Thyroid gland (tissue), 4 donors: ENCODE measurements around the gene CA10. TPM values are rescaled to one million over a fixed set of nuclear protein-coding genes. Genes with fewer than 3 reads are reported as not detected.

ENCODE experiments used
- DNase-seq, 2 donors: peaks; one replicate each; pipeline ENCODE4 v3.0.0-alpha.2; 2019
- H3K27ac ChIP-seq, 3 donors: fragments of 200-600 bp; sonication (generic); 1 replicate in 2 of 3; 2 replicates in 1 of 3; pipeline ENCODE4 v1.5.1; 2016 to 2019; ENCODE audit warnings: mild to moderate bottlenecking in 1 of 3, moderate library complexity in 1 of 3
- H3K27me3 ChIP-seq: fragments of 200-600 bp; sonication (generic); one replicate; pipeline ENCODE4 v1.5.1; 2019
- H3K36me3 ChIP-seq, 2 donors: fragments of 200-600 bp; sonication (generic); one replicate each; pipeline ENCODE4 v1.5.1; 2016 to 2019
- H3K4me1 ChIP-seq, 2 donors: fragments of 200-600 bp; sonication (generic); one replicate each; pipeline ENCODE4 v1.5.1; 2017 to 2019
- H3K4me3 ChIP-seq, 3 donors: fragments of 200-600 bp; sonication (generic); replicated peaks in 1 of 3; 1 replicate in 2 of 3; 2 replicates in 1 of 3; pipeline ENCODE4 v1.5.1; 2016; ENCODE audit warnings: mild to moderate bottlenecking in 1 of 3
- H3K9me3 ChIP-seq: fragments of 200-600 bp; sonication (generic); one replicate; pipeline ENCODE4 v1.5.1; 2017
- POLR2A ChIP-seq, 2 donors: fragments of 450-650 bp; IDR thresholded peaks; one replicate each; pipeline ENCODE4 v1.6.1; 2017; ENCODE audit warnings: antibody characterized with exemption in 2 of 2, mild to moderate bottlenecking in 2 of 2, moderate library complexity in 1 of 2
- WGBS, 2 donors: methylation state at CpG; one replicate each; pipeline ENCODE4 v1.1.5; 2017; 5-methylcytosine and 5-hydroxymethylcytosine counted together
- intact Hi-C: fragments of 100-400 bp; cut with DNase I; formaldehyde crosslinking; loops from one replicate; pipeline ENCODE4 v1.15.1; 2023
- total RNA-seq, 4 donors: library from RNA; depleted of rRNA; stranded (reverse); fragments of >200 nt; gene quantifications; one replicate each; pipeline ENCODE4 v1.2.3, GENCODE V29; 2016
- TF ChIP-seq, protein P1 (sequence below), 6 experiments: fragments of 200-600 bp in 3 of 6; fragments of 450-650 bp in 3 of 6; sonication (generic) in 3 of 6; IDR thresholded peaks; one replicate each; pipeline ENCODE4 v1.5.1; 2016 to 2019; ENCODE audit warnings: antibody characterized with exemption in 6 of 6, mild to moderate bottlenecking in 2 of 6, inconsistent platforms in 1 of 6, moderate library complexity in 1 of 6

The CA10 gene
- total RNA-seq, 4 donors from 2014 or later = not detected

DNA sequence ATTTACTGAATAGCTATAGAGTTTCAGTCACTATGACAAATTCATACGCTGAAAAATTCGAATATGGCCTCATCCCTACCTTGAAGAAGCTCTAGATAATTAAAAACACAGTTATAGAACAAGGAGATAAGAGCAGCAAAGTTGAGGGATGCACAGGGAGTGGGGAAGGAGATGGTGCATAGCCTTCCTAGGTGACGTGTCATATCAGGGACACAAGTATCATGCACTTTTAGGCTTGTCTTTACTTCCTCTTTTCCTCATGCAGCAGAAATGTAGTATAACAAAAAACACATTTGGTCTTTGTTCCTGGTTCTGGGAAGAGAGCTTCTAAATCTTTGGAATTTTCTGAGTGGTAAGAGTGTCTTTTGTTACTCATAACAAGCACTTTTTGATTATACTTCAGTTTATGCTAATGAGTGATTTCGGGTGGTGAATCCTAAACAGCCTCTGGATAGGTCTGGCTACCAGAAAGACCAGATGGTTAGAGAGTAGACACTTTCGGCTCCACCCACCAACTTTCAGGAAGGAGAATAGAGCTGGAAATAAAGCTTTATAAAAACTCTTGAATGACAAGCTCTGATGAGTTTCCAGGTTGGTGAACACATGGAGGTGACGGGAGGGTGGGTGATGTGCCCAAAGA, 556.8 kb downstream of the CA10 start:
- H3K27ac ChIP-seq = no peak overlapping the region
- no peaks in the 10 kb centered on the region for H3K27me3 ChIP-seq
- H3K9me3 ChIP-seq = no peaks in the 10 kb centered on the region
- no peak overlapping the region for H3K4me3 ChIP-seq
- TF ChIP-seq, protein P1, sequence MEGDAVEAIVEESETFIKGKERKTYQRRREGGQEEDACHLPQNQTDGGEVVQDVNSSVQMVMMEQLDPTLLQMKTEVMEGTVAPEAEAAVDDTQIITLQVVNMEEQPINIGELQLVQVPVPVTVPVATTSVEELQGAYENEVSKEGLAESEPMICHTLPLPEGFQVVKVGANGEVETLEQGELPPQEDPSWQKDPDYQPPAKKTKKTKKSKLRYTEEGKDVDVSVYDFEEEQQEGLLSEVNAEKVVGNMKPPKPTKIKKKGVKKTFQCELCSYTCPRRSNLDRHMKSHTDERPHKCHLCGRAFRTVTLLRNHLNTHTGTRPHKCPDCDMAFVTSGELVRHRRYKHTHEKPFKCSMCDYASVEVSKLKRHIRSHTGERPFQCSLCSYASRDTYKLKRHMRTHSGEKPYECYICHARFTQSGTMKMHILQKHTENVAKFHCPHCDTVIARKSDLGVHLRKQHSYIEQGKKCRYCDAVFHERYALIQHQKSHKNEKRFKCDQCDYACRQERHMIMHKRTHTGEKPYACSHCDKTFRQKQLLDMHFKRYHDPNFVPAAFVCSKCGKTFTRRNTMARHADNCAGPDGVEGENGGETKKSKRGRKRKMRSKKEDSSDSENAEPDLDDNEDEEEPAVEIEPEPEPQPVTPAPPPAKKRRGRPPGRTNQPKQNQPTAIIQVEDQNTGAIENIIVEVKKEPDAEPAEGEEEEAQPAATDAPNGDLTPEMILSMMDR (IDR thresholded peaks at IDR 0.05) = no peak
- no peak for TF ChIP-seq POLR2A (IDR thresholded peaks at IDR 0.05)
- H3K4me1 ChIP-seq = no peaks in the 10 kb centered on the region
- DNase-seq = no peak
- H3K36me3 ChIP-seq = no peaks in the 10 kb centered on the region
- WGBS, 2 donors = 84 to 89% methylated on average over 6 of the region's 6 CpGs
- intact Hi-C loops = no loop called here

GRCh38 chr17:51598824-51599223, 559.7 kb downstream of the CA10 start:
- no peak for DNase-seq
- H3K27me3 ChIP-seq = no peaks in the 10 kb centered on the region
- H3K4me1 ChIP-seq = no peaks in the 10 kb centered on the region
- 68 to 76% methylated on average over 2 of the region's 2 CpGs for WGBS, 2 donors
- TF ChIP-seq POLR2A (IDR thresholded peaks at IDR 0.05) = no peak
- TF ChIP-seq, protein P1 (IDR thresholded peaks at IDR 0.05) = no peak
- no peak overlapping the region for H3K4me3 ChIP-seq
- intact Hi-C loops = no loop called here
- H3K9me3 ChIP-seq = no peaks in the 10 kb centered on the region
- no peak overlapping the region for H3K27ac ChIP-seq
- no peaks in the 10 kb centered on the region for H3K36me3 ChIP-seq

DNA sequence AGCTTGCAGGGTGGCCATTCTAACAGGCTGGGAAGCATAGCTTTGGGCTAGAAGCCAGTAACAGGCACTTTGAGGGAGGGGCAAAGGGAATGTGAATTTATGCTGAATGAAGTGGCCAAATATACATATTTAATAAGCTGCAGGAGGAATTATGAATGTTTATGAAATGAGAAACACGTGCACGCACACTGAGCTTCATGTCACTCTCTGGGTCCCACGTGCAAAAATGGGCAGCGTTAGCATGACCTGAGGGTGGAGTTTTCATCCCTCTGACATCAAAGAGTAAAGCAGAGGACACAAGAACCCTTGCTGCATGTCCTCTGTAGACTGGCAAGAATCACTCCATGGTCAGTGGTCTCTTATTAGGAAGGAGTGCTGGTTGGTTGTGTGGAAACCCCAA, 561.2 kb downstream of the CA10 start:
- 92 to 98% methylated on average over 4 of the region's 4 CpGs for WGBS, 2 donors

GRCh38 chr17:51595826-51596398, 562.6 kb downstream of the CA10 start:
- H3K4me3 ChIP-seq = no peak overlapping the region
- H3K27me3 ChIP-seq = no peaks in the 10 kb centered on the region
- WGBS, 2 donors = 53 to 58% methylated on average over 6 of the region's 6 CpGs
- intact Hi-C loops = no loop called here
- no peaks in the 10 kb centered on the region for H3K4me1 ChIP-seq
- DNase-seq = no peak
- H3K27ac ChIP-seq = no peak overlapping the region
- TF ChIP-seq, protein P1 (IDR thresholded peaks at IDR 0.05) = no peak
- TF ChIP-seq POLR2A (IDR thresholded peaks at IDR 0.05) = no peak
- no peaks in the 10 kb centered on the region for H3K9me3 ChIP-seq
- no peaks in the 10 kb centered on the region for H3K36me3 ChIP-seq

More for the DNA sequence above, 561.2 kb downstream of the CA10 start:
- no peaks in the 10 kb centered on the region for H3K36me3 ChIP-seq
- H3K4me1 ChIP-seq = no peaks in the 10 kb centered on the region
- TF ChIP-seq, protein P1 (IDR thresholded peaks at IDR 0.05) = no peak
- no peak for TF ChIP-seq POLR2A (IDR thresholded peaks at IDR 0.05)
- no peaks in the 10 kb centered on the region for H3K27me3 ChIP-seq
- H3K9me3 ChIP-seq = no peaks in the 10 kb centered on the region
- H3K4me3 ChIP-seq = no peak overlapping the region
- DNase-seq = no peak
- H3K27ac ChIP-seq = no peak overlapping the region
- intact Hi-C loops = no loop called here

- intact Hi-C loops = no loop called here
- Histone ChIP-seq H3K27ac (no peak overlapping the region), H3K4me3 (no peak overlapping the region), H3K36me3 (no peaks in the 10 kb centered on the region), H3K27me3 (no peaks in the 10 kb centered on the region), H3K4me1 (peaks cover 0 to 8% of the 10 kb centered on the region in 2 donors), H3K9me3 (no peaks in the 10 kb centered on the region)
- no peak for TF ChIP-seq POLR2A (IDR thresholded peaks at IDR 0.05)
- TF ChIP-seq, protein P1 (IDR thresholded peaks at IDR 0.05) = no peak
- DNase-seq = peak; percentile 63 to 72
- WGBS, 2 donors = 34 to 42% methylated on average over 4 of the region's 4 CpGs
Observed at GRCh38 chr17:51590071-51590656, 568.4 kb downstream of the CA10 start.
